Measurements from ENCODE around the gene PRPF39. TPM values are rescaled to one million over a fixed set of nuclear protein-coding genes. Genes with fewer than 3 reads are reported as not detected.
A peak's percentile ranks its signal among the peaks of the same experiment; 100 is the strongest.

PRPF39 gene
- total and polyA plus RNA-seq, 2 of the 13 experiments (the other 11 are each of a cell fraction or from before 2014, with no cell fraction given) = 44.2 to 65.0 TPM

GRCh38 chr14:45083976-45084722, at the start of gene PRPF39 (continued):
- TF ChIP-seq ZXDC (CRISPR knock-in tag; IDR thresholded peaks at IDR 0.05) = no peak
- TF ChIP-seq ATF1 (CRISPR knock-in tag; IDR thresholded peaks at IDR 0.05) = no peak
- TF ChIP-seq RBFOX2 (IDR thresholded peaks at IDR 0.05; ENCODE audit: low read depth, low read length) = peak; percentile 89
- TF ChIP-seq ZNF33A (CRISPR knock-in tag; IDR thresholded peaks at IDR 0.05; ENCODE audit: borderline replicate concordance) = no peak
- no peak for TF ChIP-seq SSRP1 (CRISPR knock-in tag; IDR thresholded peaks at IDR 0.05)
- TF ChIP-seq POGZ (CRISPR knock-in tag; IDR thresholded peaks at IDR 0.05) = peak; percentile 76
- no peak for TF ChIP-seq ZBTB40 (IDR thresholded peaks at IDR 0.05)
- peak; percentile 21; the same call in 1 of the 2 replicates for TF ChIP-seq ZBTB40 (CRISPR knock-in tag; IDR thresholded peaks at IDR 0.05)
- no peak for TF ChIP-seq SP1 (IDR thresholded peaks at IDR 0.05)
- no peak for TF ChIP-seq SP1 (CRISPR knock-in tag; IDR thresholded peaks at IDR 0.05)
- TF ChIP-seq ISX (CRISPR knock-in tag; conservative IDR thresholded peaks at IDR 0.05) = no peak
- TF ChIP-seq MAX (IDR thresholded peaks at IDR 0.05) = peak; percentile 79; the same call in 1 of the 2 replicates
- TF ChIP-seq KLF9 (CRISPR knock-in tag; IDR thresholded peaks at IDR 0.05; ENCODE audit: low read depth) = no peak
- TF ChIP-seq ZSCAN25 (CRISPR knock-in tag; IDR thresholded peaks at IDR 0.05) = no peak
- TF ChIP-seq POGK (CRISPR knock-in tag; conservative IDR thresholded peaks at IDR 0.05) = 0 out of 2 replicates have a peak, but pooled peaks have one; percentile 21
- peak; percentile 17; the same call in 1 of the 2 replicates for TF ChIP-seq YEATS4 (CRISPR knock-in tag; IDR thresholded peaks at IDR 0.05; ENCODE audit: borderline replicate concordance)

All from HepG2 (cell line).